SK-N-SH treated with all-trans-retinoic acid at 6 μM for 48 hours (cell line): ENCODE data around the gene CCDC107.

Experiments used
- ATAC-seq: fragments of 200-7000 bp; cut with Tn5 transposase; 3 replicates; pipeline ENCODE4 v1.9.1; 2020; ENCODE audit warnings: mild to moderate bottlenecking, moderate library complexity
- ARNTL ChIP-seq: fragments of 450-650 bp; formaldehyde crosslinking; IDR thresholded peaks from 2 replicates; pipeline ENCODE4 v1.5.0; 2020; ENCODE audit warnings: low read depth, mild to moderate bottlenecking, moderate library complexity, borderline replicate concordance
- CREB5 ChIP-seq: fragments of 250-450 bp; sonication (Bioruptor Pico); IDR thresholded peaks from 2 replicates; pipeline ENCODE4 v1.5.1; 2020; ENCODE audit warnings: low read depth, mild to moderate bottlenecking, moderate library complexity
- CSDC2 ChIP-seq: fragments of 250-450 bp; sonication (Bioruptor Pico); IDR thresholded peaks from 2 replicates; pipeline ENCODE4 v1.5.0; 2020; ENCODE audit warnings: mild to moderate bottlenecking, moderate library complexity
- CSRNP3 ChIP-seq: fragments of 250-450 bp; sonication (Bioruptor Pico); IDR thresholded peaks from 2 replicates; pipeline ENCODE4 v1.5.1; 2021; ENCODE audit warnings: mild to moderate bottlenecking, moderate library complexity
- ESRRG ChIP-seq: fragments of 250-450 bp; sonication (Bioruptor Pico); IDR thresholded peaks from 2 replicates; pipeline ENCODE4 v1.6.1; 2021; ENCODE audit warnings: mild to moderate bottlenecking
- GLIS3 ChIP-seq: fragments of 250-450 bp; sonication (Bioruptor Pico); IDR thresholded peaks from 2 replicates; pipeline ENCODE4 v1.5.0; 2020; ENCODE audit warnings: mild to moderate bottlenecking, moderate library complexity
- ISL1 ChIP-seq: fragments of 250-450 bp; sonication (Bioruptor Pico); IDR thresholded peaks from 2 replicates; pipeline ENCODE4 v2.1.2; 2022; ENCODE audit warnings: mild to moderate bottlenecking, moderate library complexity
- OSR1 ChIP-seq: fragments of 250-450 bp; sonication (Bioruptor Pico); IDR thresholded peaks from 2 replicates; pipeline ENCODE4 v1.8.0; 2022; ENCODE audit warnings: moderate library complexity, mild to moderate bottlenecking, inconsistent platforms
- PATZ1 ChIP-seq: fragments of 250-450 bp; sonication (Bioruptor Pico); IDR thresholded peaks from 2 replicates; pipeline ENCODE4 v1.8.0; 2020; ENCODE audit warnings: mild to moderate bottlenecking, moderate library complexity, borderline replicate concordance
- POU6F1 ChIP-seq: fragments of 250-450 bp; sonication (Bioruptor Pico); IDR thresholded peaks from 2 replicates; pipeline ENCODE4 v1.8.0; 2021; ENCODE audit warnings: low read depth, mild to moderate bottlenecking, moderate library complexity, borderline replicate concordance
- PPARA ChIP-seq: fragments of 250-450 bp; sonication (Bioruptor Pico); IDR thresholded peaks from 2 replicates; pipeline ENCODE4 v1.5.0; 2020; ENCODE audit warnings: mild to moderate bottlenecking, borderline replicate concordance
- RARB ChIP-seq: fragments of 250-450 bp; sonication (Bioruptor Pico); IDR thresholded peaks from 2 replicates; pipeline ENCODE4 v1.8.0; 2021; ENCODE audit warnings: mild to moderate bottlenecking, moderate library complexity
- SNAI2 ChIP-seq: fragments of 250-450 bp; sonication (Bioruptor Pico); IDR thresholded peaks from 2 replicates; pipeline ENCODE4 v1.5.0; 2020; ENCODE audit warnings: mild to moderate bottlenecking, moderate library complexity
- TCF4 ChIP-seq: fragments of 250-450 bp; sonication (Bioruptor Pico); IDR thresholded peaks from 2 replicates; pipeline ENCODE4 v1.8.0; 2021; ENCODE audit warnings: mild to moderate bottlenecking, moderate library complexity, borderline replicate concordance
- TOX ChIP-seq: fragments of 250-450 bp; sonication (Bioruptor Pico); IDR thresholded peaks from 2 replicates; pipeline ENCODE4 v1.8.0; 2021; ENCODE audit warnings: mild to moderate bottlenecking, moderate library complexity, borderline replicate concordance
- TSHZ2 ChIP-seq: fragments of 250-450 bp; sonication (Bioruptor Pico); IDR thresholded peaks from 2 replicates; pipeline ENCODE4 v1.5.0; 2020; ENCODE audit warnings: mild to moderate bottlenecking, moderate library complexity
- ZC3H10 ChIP-seq: fragments of 250-450 bp; sonication (Bioruptor Pico); IDR thresholded peaks from 2 replicates; pipeline ENCODE4 v1.5.1; 2021; ENCODE audit warnings: mild to moderate bottlenecking, moderate library complexity
- ZFP3 ChIP-seq: fragments of 250-450 bp; sonication (Bioruptor Pico); IDR thresholded peaks from 2 replicates; pipeline ENCODE4 v1.5.0; 2020; ENCODE audit warnings: mild to moderate bottlenecking, moderate library complexity
- ZFP30 ChIP-seq: fragments of 450-650 bp; formaldehyde crosslinking; IDR thresholded peaks from 2 replicates; pipeline ENCODE4 v1.5.0; 2022; ENCODE audit warnings: mild to moderate bottlenecking, moderate library complexity
- ZNF565 ChIP-seq: fragments of 450-650 bp; formaldehyde crosslinking; conservative IDR thresholded peaks from 2 replicates; pipeline ENCODE4 v1.5.0; 2020; ENCODE audit warnings: low read depth, mild to moderate bottlenecking, moderate library complexity
- ZNF70 ChIP-seq: fragments of 450-650 bp; formaldehyde crosslinking; IDR thresholded peaks from 2 replicates; pipeline ENCODE4 v1.5.0; 2020; ENCODE audit warnings: mild to moderate bottlenecking, moderate library complexity
- ZNF8 ChIP-seq: fragments of 450-650 bp; formaldehyde crosslinking; IDR thresholded peaks from 2 replicates; pipeline ENCODE4 v1.5.0; 2020; ENCODE audit warnings: mild to moderate bottlenecking, moderate library complexity

The CCDC107 gene

GRCh38 chr9:35657546-35658136 lies 451 bp upstream of the CCDC107 start, which contains the start of gene RMRP:
Gene RMRP, minus strand, starts transcription at chr9:35658019.
- ATAC-seq, result peak; percentile 95
- TF ChIP-seq ARNTL (CRISPR knock-in tag), result no peak
- 0 out of 2 replicates have a peak, but pooled peaks have one; percentile 43 for TF ChIP-seq SNAI2 (CRISPR knock-in tag)
- TF ChIP-seq ZFP3 (CRISPR knock-in tag), result peak; percentile 39; the same call in 1 of the 2 replicates
- TF ChIP-seq, all 23 proteins: peak for 2

- TF ChIP-seq ZNF565 (CRISPR knock-in tag) (no peak), PATZ1 (CRISPR knock-in tag) (no peak), RARB (CRISPR knock-in tag) (no peak)
- ATAC-seq, result peak; percentile 4
Observed at GRCh38 chr9:35658968-35659220, 802 bp downstream of the CCDC107 start.

- TF ChIP-seq ISL1 (CRISPR knock-in tag) (no peak), ARNTL (CRISPR knock-in tag) (no peak), OSR1 (no peak), ESRRG (CRISPR knock-in tag) (no peak), GLIS3 (no peak), ZNF565 (CRISPR knock-in tag) (no peak), ZNF70 (CRISPR knock-in tag) (no peak), ZC3H10 (CRISPR knock-in tag) (no peak), CSRNP3 (no peak), CREB5 (CRISPR knock-in tag) (no peak), SNAI2 (CRISPR knock-in tag) (no peak), ZNF8 (CRISPR knock-in tag) (no peak), TCF4 (CRISPR knock-in tag) (no peak), TOX (CRISPR knock-in tag) (no peak), PPARA (no peak)
Observed at GRCh38 chr9:35659340-35659739, 1.2 kb downstream of the CCDC107 start.

GRCh38 chr9:35660966-35661415 lies 2.9 kb downstream of the CCDC107 start:
- TF ChIP-seq ZNF70 (CRISPR knock-in tag) (no peak), TCF4 (CRISPR knock-in tag) (no peak), RARB (CRISPR knock-in tag) (no peak), PATZ1 (CRISPR knock-in tag) (no peak), ZNF8 (CRISPR knock-in tag) (no peak), PPARA (no peak), ZNF565 (CRISPR knock-in tag) (no peak), ZFP30 (CRISPR knock-in tag) (no peak), POU6F1 (CRISPR knock-in tag) (no peak), TOX (CRISPR knock-in tag) (no peak), ARNTL (CRISPR knock-in tag) (no peak), CREB5 (CRISPR knock-in tag) (no peak), ZFP3 (CRISPR knock-in tag) (no peak), GLIS3 (no peak), ZC3H10 (CRISPR knock-in tag) (no peak), TSHZ2 (CRISPR knock-in tag) (no peak), CSDC2 (CRISPR knock-in tag) (no peak), ISL1 (CRISPR knock-in tag) (no peak)

More at GRCh38 chr9:35659340-35659739, 1.2 kb downstream of the CCDC107 start:
- ATAC-seq, result no peak

More at GRCh38 chr9:35660966-35661415, 2.9 kb downstream of the CCDC107 start:
- no peak for ATAC-seq
